HG02981 (cell line): ENCODE results near the gene LSM14A.

Experiments used
- ATAC-seq: cut with Tn5 transposase; IDR thresholded peaks from one replicate; pipeline ENCODE4 v1.9.1; 2021; ENCODE audit warnings: mild to moderate bottlenecking, moderate library complexity; ENCODE audit not compliant: unreplicated experiment

LSM14A gene

DNA sequence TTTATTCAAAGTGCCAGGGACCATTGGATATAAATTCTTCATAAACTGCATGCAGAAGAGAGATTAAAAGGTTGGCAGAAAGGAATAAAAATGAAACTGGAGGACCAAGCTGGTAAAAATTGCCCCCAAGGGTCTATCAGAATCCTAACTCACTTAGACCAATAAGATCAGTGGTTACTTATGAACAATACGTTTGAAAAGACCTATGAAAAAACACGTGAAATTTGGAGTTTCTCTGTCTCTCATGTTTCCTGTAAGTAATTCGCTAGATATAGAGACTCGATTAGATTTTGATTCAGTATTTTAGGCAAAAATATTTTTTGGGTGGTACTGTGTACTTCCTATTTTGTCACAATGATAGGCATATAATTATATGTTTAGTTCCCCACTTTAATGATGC lies 104.9 kb downstream of the LSM14A start:
- ATAC-seq: no peak

DNA sequence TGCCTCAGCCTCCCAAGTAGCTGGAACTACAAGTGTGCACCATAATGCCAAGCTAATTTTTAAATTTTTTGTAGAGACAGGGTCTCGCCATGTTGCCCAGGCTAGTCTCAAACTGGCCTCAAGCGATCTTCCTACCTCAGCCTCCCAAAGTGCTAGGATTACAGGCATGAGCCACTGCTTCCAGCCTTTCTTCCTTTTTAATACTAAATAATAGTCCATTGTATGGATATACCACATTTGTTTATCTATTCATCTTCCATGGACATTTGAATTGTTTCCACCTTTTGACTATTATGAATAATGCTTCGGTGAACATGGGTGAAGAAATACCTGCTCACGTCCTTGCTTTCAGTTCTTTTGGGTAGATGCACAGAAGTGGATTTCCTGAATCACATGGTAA lies 106.5 kb downstream of the LSM14A start:
- no peak for ATAC-seq
